GM19324 (cell line): ENCODE results near the gene NID2.

Source experiments
- ATAC-seq: cut with Tn5 transposase; IDR thresholded peaks from one replicate; pipeline ENCODE4 v1.9.1; 2021; ENCODE audit warnings: mild to moderate bottlenecking, moderate library complexity; ENCODE audit not compliant: unreplicated experiment, low FRiP score

Gene NID2

DNA sequence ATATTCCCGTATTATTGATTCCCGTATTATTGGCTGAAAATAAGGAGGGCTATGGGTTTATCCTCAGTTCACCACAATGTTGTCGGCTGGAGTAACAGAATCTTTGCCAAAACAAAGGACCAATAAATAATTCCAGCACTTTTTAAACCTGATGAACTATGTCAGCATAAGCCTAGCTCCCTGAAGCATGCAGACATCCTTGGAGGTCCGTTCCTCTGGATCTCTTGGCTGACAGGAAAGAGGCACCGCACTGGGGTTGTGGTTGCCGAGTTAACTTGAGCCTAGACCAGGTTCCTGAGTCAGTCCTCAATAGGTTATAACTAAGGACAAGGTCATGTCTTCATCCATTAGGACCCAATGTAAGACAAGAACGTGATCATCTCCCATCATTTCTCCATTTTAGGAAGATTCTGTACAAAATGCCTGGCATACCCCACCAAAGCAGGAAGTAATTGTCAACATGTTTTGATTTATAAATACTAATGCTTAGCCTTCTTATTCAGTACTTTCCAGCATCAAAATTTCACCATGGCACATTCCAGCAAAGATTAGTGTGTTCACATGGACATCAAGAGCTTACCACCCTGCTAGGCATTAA lies 36.6 kb downstream of the NID2 start:
- no peak for ATAC-seq

GRCh38 chr14:52031781-52032180 lies 37.1 kb downstream of the NID2 start:
- ATAC-seq, result no peak

DNA sequence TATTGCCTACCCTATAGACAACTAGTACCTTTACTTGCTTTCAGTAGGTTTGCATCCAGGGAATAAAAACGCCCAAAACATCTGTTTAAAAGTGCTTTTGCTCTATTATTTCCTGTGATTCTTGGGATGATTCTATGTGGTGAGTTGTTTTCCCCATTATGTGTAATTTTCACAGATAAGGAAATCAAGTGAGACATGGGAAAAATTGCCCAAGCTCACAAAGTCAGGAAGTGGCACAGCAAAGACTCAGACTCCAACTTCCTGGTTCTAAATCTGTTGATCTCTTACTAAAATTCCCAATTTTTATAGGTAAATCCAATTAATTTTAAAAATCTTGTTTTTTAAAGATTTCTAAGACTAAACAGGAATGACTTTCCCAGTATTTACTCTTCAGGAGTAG lies 39.0 kb downstream of the NID2 start:
- no peak for ATAC-seq

DNA sequence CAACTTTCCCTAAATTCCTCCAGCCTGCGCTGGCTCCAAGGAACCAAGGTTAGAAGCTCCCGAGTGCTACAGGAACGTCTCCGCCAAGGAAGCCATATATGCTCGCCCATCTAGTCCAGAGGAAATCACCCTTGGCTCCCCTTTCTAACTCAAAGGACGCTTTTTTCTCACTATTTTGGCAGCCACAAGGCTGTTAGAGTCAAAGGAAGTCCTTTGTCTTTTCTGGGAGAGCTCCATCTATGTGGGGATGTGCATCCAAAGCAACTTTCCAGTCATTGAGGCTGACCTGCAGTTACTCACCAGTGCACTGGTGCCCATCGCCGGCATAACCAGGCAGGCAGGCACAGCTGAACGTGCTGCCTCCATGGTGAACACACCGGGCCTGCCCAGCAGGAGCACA lies 42.0 kb downstream of the NID2 start:
- ATAC-seq, result no peak

DNA sequence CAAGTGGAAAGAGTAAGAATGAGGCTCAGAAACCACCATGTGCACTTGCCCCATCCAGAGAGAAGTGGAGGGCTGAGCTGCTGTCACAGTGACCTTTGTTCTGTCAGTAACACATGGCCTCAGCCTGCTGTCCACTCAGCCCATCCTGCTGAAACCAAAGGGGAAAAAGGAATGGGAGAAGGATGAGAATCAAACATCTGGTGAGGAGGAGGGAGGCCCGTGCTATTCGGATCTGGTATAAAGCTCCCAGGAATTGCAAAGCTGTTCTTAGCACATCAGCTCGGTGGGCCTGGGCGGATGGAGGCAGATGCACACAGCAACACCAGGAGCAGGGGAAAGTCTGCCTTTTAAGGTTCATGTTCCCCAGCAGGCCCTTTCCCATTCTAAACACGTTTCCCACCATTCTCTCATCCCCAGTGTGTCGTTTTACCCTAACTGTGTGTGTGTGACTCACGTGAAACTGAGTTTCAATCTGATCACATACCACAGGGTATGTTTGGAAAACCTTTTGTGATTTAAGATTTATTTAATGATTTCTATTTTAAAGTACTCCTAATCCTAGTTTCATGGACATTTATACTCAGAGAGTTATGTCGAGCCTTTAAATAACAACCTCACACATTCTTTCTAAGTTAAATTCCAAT lies 42.7 kb downstream of the NID2 start:
- ATAC-seq, result no peak

DNA sequence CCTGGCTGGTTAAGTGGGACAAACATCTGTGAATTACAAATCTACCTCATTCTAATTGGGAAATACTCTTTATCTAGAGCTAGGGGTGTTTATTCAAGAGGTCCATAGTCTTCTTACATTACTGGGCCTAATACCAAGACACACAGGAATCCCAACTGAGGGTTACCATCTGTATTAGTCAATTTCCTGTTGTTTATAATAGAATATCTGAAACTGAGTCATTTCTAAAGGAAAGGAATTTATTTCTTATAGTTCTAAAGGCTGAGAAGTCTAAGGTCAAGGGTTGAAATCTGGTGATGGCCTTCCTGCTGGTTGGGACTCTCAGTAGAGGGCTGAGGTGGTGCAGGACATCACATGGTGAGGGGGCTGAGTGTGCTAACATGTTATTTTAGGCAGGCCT lies 43.5 kb downstream of the NID2 start:
- no peak for ATAC-seq

GRCh38 chr14:52023518-52023917 lies 45.3 kb downstream of the NID2 start:
- no peak for ATAC-seq

- no peak for ATAC-seq
Measured at GRCh38 chr14:52021957-52022600, 46.8 kb downstream of the NID2 start.

- no peak for ATAC-seq
Measured at GRCh38 chr14:52020866-52021717, 47.8 kb downstream of the NID2 start.

- ATAC-seq, result no peak
Measured at GRCh38 chr14:52020161-52020714, 48.6 kb downstream of the NID2 start.

GRCh38 chr14:52018970-52019369 lies 49.9 kb downstream of the NID2 start:
- ATAC-seq, result no peak

GRCh38 chr14:52018252-52018651 lies 50.6 kb downstream of the NID2 start:
- ATAC-seq, result no peak

GRCh38 chr14:52015411-52016030 lies 53.3 kb downstream of the NID2 start:
- no peak for ATAC-seq

GRCh38 chr14:52014601-52015267 lies 54.1 kb downstream of the NID2 start:
- no peak for ATAC-seq

GRCh38 chr14:52013984-52014600 lies 54.8 kb downstream of the NID2 start:
- no peak for ATAC-seq

GRCh38 chr14:52012635-52013034 lies 56.2 kb downstream of the NID2 start:
- no peak for ATAC-seq

DNA sequence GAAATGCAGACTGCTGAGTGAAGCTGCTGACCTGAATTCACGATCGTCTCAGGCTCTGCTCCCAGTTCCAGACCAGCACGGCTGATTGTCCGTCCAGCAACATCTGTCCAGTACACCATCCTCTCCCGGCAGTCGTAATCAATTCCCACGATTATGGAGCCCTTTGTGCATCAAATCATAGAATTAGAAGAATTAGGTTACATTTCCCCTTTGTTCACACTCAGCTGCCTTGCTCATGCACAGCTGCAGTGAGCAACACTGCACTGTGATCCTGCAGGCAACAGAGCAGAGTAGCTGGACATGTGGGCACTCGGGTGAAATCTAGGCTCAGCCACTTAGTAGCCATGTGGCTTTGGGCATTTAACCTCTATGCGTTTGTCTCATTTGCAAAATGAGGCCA lies 57.3 kb downstream of the NID2 start:
- ATAC-seq, result no peak

- ATAC-seq, result no peak
Measured at GRCh38 chr14:52010173-52010693, 58.6 kb downstream of the NID2 start.

DNA sequence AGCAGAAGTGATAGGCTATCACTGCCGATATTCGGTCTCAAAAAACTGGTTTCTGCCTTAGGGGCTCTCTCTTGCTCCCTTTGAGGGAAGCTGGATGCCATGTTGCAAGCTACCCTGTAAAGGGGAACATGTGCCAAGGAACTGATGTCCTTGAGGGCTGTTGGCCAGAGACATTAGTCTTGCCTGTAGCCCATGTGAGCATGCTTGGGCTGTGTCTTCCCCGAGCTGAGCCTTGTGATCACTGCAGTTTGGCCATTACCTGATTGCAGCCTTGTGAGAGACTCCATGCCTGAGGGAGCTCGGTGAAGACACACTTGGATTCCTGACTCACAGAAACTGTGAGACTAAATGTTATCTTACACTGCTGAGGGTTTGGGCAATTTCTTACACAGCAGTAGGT lies 60.7 kb downstream of the NID2 start:
- no peak for ATAC-seq
